Measurements from ENCODE around the gene LMNB1.
"Not testable (repeated sequence)": the region's sequence is repeated elsewhere in the genome, so short reads cannot be mapped to it uniquely, and the experiment has no call there.

Gene LMNB1

DNA sequence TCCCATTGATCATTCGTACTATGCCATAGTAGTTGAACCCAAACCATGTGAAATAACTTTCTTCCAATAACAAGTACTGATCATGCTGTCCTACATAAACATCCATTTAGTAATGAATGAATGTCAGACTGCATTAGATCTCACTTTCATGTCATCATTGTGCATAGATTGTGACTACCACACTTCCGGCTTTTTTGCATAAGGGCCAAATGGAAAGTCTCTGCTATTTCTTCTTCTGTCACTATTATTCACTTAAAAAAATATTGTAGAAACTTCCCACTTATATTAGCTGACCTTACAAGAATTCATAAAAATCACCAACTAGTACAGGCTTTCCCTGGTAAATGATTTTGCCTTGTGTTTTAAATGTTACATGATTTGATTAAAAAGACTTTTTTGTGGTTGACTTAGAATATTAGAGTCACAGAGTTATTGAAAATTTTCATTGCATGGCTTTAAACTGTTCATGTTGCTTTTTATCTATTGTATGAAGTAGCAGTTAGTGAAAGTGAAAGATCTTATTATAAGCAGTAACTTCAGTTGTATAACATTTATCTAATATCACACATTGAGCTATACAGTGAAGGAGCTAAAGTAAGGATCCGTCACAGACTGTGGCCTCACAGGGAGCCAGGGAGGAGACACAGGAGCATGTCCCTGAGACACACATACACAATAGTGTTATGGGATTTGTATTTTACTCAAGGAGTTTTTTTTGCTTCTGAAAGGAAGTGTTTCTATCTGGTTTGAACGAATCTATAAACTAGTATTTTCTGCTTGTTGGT is 33.9 kb downstream of the LMNB1 start:
- Histone ChIP-seq H3K9ac (ENCODE audit: low read depth, low read length) (no peak overlapping the region), H3K79me2 (ENCODE audit: insufficient read depth, low read length) (peaks cover 95% of the 10 kb centered on the region), H3K36me3 (ENCODE audit: insufficient read depth, low read length) (peaks cover 98% of the 10 kb centered on the region), H3K9me3 (ENCODE audit: insufficient read depth, low read length, severe bottlenecking) (no peaks in the 10 kb centered on the region), H4K20me1 (ENCODE audit: insufficient read depth, low read length) (peaks cover 61% of the 10 kb centered on the region), H3K27ac (ENCODE audit: low read length) (no peak overlapping the region), H3K4me1 (ENCODE audit: insufficient read depth, low read length) (no peaks in the 10 kb centered on the region), H3K4me2 (ENCODE audit: insufficient read depth, low read length) (no peak overlapping the region), H3K4me3 (ENCODE audit: low read depth in 1 of 2, low read length in 2 of 2) (no peak overlapping the region), H2AFZ (ENCODE audit: low read depth, low read length) (no peak overlapping the region), H3K27me3 (ENCODE audit: insufficient read depth, low read length, poor library complexity) (no peaks in the 10 kb centered on the region)
- TF ChIP-seq EZH2 (IDR thresholded peaks at IDR 0.05; ENCODE audit: borderline replicate concordance, low read depth, low read length, severe bottlenecking): no peak
- TF ChIP-seq, protein P1, sequence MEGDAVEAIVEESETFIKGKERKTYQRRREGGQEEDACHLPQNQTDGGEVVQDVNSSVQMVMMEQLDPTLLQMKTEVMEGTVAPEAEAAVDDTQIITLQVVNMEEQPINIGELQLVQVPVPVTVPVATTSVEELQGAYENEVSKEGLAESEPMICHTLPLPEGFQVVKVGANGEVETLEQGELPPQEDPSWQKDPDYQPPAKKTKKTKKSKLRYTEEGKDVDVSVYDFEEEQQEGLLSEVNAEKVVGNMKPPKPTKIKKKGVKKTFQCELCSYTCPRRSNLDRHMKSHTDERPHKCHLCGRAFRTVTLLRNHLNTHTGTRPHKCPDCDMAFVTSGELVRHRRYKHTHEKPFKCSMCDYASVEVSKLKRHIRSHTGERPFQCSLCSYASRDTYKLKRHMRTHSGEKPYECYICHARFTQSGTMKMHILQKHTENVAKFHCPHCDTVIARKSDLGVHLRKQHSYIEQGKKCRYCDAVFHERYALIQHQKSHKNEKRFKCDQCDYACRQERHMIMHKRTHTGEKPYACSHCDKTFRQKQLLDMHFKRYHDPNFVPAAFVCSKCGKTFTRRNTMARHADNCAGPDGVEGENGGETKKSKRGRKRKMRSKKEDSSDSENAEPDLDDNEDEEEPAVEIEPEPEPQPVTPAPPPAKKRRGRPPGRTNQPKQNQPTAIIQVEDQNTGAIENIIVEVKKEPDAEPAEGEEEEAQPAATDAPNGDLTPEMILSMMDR (IDR thresholded peaks at IDR 0.05; ENCODE audit: borderline replicate concordance, extremely low read depth, low read length, poor library complexity, severe bottlenecking): no peak
- no peak for ATAC-seq (ENCODE audit: insufficient read depth, low read depth)
- no peak for DNase-seq

DNA sequence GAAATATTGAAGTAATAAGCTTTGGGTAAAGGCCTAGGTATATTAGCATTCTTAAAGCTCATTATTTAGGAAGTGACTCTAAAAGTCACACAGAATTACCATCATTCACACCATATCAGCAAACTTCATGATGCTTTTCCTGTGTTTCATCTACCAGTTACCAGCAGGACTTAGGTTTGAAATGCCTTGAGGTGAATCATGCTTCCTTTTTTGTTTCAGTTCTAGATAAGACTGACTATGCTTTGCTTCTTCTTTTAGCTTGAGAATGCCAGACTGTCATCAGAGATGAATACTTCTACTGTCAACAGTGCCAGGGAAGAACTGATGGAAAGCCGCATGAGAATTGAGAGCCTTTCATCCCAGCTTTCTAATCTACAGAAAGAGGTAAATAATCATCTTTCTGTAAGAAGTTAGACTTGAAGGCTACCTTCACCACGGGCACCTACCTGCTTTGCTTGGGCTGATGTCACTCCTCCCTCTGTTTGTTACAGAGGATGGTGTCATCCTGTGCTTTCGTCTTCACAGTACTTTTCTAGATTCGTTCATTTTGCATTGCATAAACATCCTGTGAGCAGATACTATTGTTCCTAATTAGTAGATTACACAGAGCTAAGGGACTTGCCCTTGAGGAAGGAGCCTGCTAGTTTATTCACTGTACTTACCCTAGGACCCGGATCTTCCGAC is 34.7 kb downstream of the LMNB1 start:
- H3K4me3 ChIP-seq (ENCODE audit: low read depth in 1 of 2, low read length in 2 of 2): no peak overlapping the region
- no peaks in the 10 kb centered on the region for H3K4me1 ChIP-seq (ENCODE audit: insufficient read depth, low read length)
- ATAC-seq (ENCODE audit: insufficient read depth, low read depth): no peak
- H3K9me3 ChIP-seq (ENCODE audit: insufficient read depth, low read length, severe bottlenecking): no peaks in the 10 kb centered on the region
- H3K9ac ChIP-seq (ENCODE audit: low read depth, low read length): no peak overlapping the region
- H2AFZ ChIP-seq (ENCODE audit: low read depth, low read length): no peak overlapping the region
- DNase-seq: no peak
- no peak overlapping the region for H3K4me2 ChIP-seq (ENCODE audit: insufficient read depth, low read length)
- H3K27me3 ChIP-seq (ENCODE audit: insufficient read depth, low read length, poor library complexity): no peaks in the 10 kb centered on the region
- H3K27ac ChIP-seq (ENCODE audit: low read length): no peak overlapping the region
- no peak for TF ChIP-seq EZH2 (IDR thresholded peaks at IDR 0.05; ENCODE audit: borderline replicate concordance, low read depth, low read length, severe bottlenecking)
- TF ChIP-seq, protein P1 (IDR thresholded peaks at IDR 0.05; ENCODE audit: borderline replicate concordance, extremely low read depth, low read length, poor library complexity, severe bottlenecking): no peak
- H3K36me3 ChIP-seq (ENCODE audit: insufficient read depth, low read length): peaks cover 98% of the 10 kb centered on the region
- H3K79me2 ChIP-seq (ENCODE audit: insufficient read depth, low read length): peaks cover 95% of the 10 kb centered on the region
- H4K20me1 ChIP-seq (ENCODE audit: insufficient read depth, low read length): peaks cover 60% of the 10 kb centered on the region

DNA sequence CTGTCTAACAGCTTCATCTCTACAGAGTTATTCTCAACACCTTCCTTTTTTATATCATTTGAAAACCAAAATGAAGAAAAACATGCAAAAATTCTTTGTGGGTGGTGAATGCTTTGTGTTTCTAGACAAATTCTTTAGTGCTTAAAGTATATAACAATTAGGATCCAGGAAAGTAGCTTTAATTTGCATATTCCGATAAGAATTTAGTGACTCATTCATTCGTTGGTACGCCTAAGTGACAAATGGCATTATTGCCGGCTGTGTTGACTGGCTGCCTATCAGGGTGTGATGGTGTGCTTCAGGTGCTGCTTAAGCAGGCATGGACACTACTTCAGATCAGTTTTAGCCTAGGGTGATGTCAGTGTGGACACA is 35.2 kb downstream of the LMNB1 start:
- Histone ChIP-seq H4K20me1 (ENCODE audit: insufficient read depth, low read length) (peaks cover 61% of the 10 kb centered on the region), H2AFZ (ENCODE audit: low read depth, low read length) (no peak overlapping the region), H3K4me1 (ENCODE audit: insufficient read depth, low read length) (no peaks in the 10 kb centered on the region), H3K9me3 (ENCODE audit: insufficient read depth, low read length, severe bottlenecking) (no peaks in the 10 kb centered on the region), H3K36me3 (ENCODE audit: insufficient read depth, low read length) (peaks cover 98% of the 10 kb centered on the region), H3K4me3 (ENCODE audit: low read depth in 1 of 2, low read length in 2 of 2) (no peak overlapping the region), H3K27me3 (ENCODE audit: insufficient read depth, low read length, poor library complexity) (no peaks in the 10 kb centered on the region), H3K9ac (ENCODE audit: low read depth, low read length) (no peak overlapping the region), H3K79me2 (ENCODE audit: insufficient read depth, low read length) (peaks cover 95% of the 10 kb centered on the region), H3K27ac (ENCODE audit: low read length) (no peak overlapping the region), H3K4me2 (ENCODE audit: insufficient read depth, low read length) (no peak overlapping the region)
- ATAC-seq (ENCODE audit: insufficient read depth, low read depth) (no peak), DNase-seq (no peak)
- TF ChIP-seq, protein P1 (IDR thresholded peaks at IDR 0.05; ENCODE audit: borderline replicate concordance, extremely low read depth, low read length, poor library complexity, severe bottlenecking): no peak
- no peak for TF ChIP-seq EZH2 (IDR thresholded peaks at IDR 0.05; ENCODE audit: borderline replicate concordance, low read depth, low read length, severe bottlenecking)

DNA sequence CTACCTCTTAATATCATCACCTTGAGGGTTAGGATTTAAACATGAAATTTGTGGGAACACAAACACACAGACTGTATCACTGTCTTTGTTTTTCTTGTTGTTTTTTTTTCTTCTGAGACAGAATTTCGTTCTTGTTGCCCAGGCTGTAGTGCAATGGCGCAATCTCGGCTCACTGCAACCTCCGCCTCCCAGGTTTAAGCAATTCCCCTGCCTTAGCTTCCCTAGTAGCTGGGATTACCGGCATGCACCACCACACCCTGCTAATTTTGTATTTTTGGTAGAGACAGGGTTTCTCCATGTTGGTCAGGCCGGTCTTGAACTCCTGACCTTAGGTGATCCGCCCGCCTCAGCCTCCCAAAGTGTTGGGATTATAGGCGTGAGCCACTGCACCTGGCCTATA is 36.9 kb downstream of the LMNB1 start:
- not testable (repeated sequence) for H3K9ac ChIP-seq (ENCODE audit: low read depth, low read length); H3K4me3 ChIP-seq (ENCODE audit: low read depth in 1 of 2, low read length in 2 of 2); H3K4me1 ChIP-seq (ENCODE audit: insufficient read depth, low read length); H3K9me3 ChIP-seq (ENCODE audit: insufficient read depth, low read length, severe bottlenecking); ATAC-seq (ENCODE audit: insufficient read depth, low read depth); H3K27ac ChIP-seq (ENCODE audit: low read length); H3K4me2 ChIP-seq (ENCODE audit: insufficient read depth, low read length); H2AFZ ChIP-seq (ENCODE audit: low read depth, low read length); DNase-seq; H3K27me3 ChIP-seq (ENCODE audit: insufficient read depth, low read length, poor library complexity)
- H4K20me1 ChIP-seq (ENCODE audit: insufficient read depth, low read length): peaks cover 59% of the 10 kb centered on the region
- peaks cover 94% of the 10 kb centered on the region for H3K79me2 ChIP-seq (ENCODE audit: insufficient read depth, low read length)
- H3K36me3 ChIP-seq (ENCODE audit: insufficient read depth, low read length): peaks cover 98% of the 10 kb centered on the region
